Left kidney (tissue), 2 donors: ENCODE data around the gene ZNF622. TPM values are rescaled to one million over a fixed set of nuclear protein-coding genes. Genes with fewer than 3 reads are reported as not detected.
"Not testable (repeated sequence)": the region's sequence is repeated elsewhere in the genome, so short reads cannot be mapped to it uniquely, and the experiment has no call there.

ENCODE experiments used
- DNase-seq: peaks from one replicate; pipeline ENCODE4 v3.0.0-alpha.2; 2013
- polyA plus RNA-seq: library from polyadenylated mRNA; unstranded; fragments of 120-200 nt; gene quantifications from one replicate; pipeline ENCODE4 v1.2.1, GENCODE V29; 2013; ENCODE audit not compliant: insufficient read length

Gene ZNF622
- polyA plus RNA-seq, 1 donor, result 22.9 TPM

- DNase-seq, result no peak
Measured at GRCh38 chr5:16483361-16483760, 17.8 kb upstream of the ZNF622 start.

- DNase-seq, result no peak
Measured at GRCh38 chr5:16482891-16483290, 17.3 kb upstream of the ZNF622 start.

GRCh38 chr5:16480821-16481538 lies 15.4 kb upstream of the ZNF622 start:
- DNase-seq, result no peak

- DNase-seq, result no peak
Measured at GRCh38 chr5:16480144-16480543, 14.5 kb upstream of the ZNF622 start.

GRCh38 chr5:16477541-16477940 lies 11.9 kb upstream of the ZNF622 start:
- DNase-seq, result no peak

GRCh38 chr5:16476417-16476816 lies 10.8 kb upstream of the ZNF622 start:
- not testable (repeated sequence) for DNase-seq

GRCh38 chr5:16471387-16471786 lies 5.8 kb upstream of the ZNF622 start:
- no peak for DNase-seq

GRCh38 chr5:16467363-16468219 lies 2.0 kb upstream of the ZNF622 start:
- no peak for DNase-seq

GRCh38 chr5:16464664-16465543 lies 696 bp downstream of the ZNF622 start:
- no peak for DNase-seq

GRCh38 chr5:16464231-16464630 lies 1.4 kb downstream of the ZNF622 start:
- DNase-seq, result no peak

GRCh38 chr5:16461782-16462181 lies 3.8 kb downstream of the ZNF622 start:
- peak; percentile 43 for DNase-seq

GRCh38 chr5:16461026-16461425 lies 4.6 kb downstream of the ZNF622 start:
- DNase-seq, result no peak

- no peak for DNase-seq
Measured at GRCh38 chr5:16459451-16459850, 6.1 kb downstream of the ZNF622 start.

GRCh38 chr5:16457853-16458252 lies 7.7 kb downstream of the ZNF622 start:
- no peak for DNase-seq

GRCh38 chr5:16457451-16457850 lies 8.1 kb downstream of the ZNF622 start:
- DNase-seq, result no peak

- peak; percentile 72 for DNase-seq
Measured at GRCh38 chr5:16456103-16456832, 9.3 kb downstream of the ZNF622 start.

- DNase-seq, result no peak
Measured at GRCh38 chr5:16455668-16456067, 9.9 kb downstream of the ZNF622 start.

- no peak for DNase-seq
Measured at GRCh38 chr5:16454686-16455085, 10.9 kb downstream of the ZNF622 start.

- no peak for DNase-seq
Measured at GRCh38 chr5:16453609-16454008, 12.0 kb downstream of the ZNF622 start.

- no peak for DNase-seq
Measured at GRCh38 chr5:16450163-16450562, 15.4 kb downstream of the ZNF622 start.

- DNase-seq, result no peak
Measured at GRCh38 chr5:16446993-16447392, 18.6 kb downstream of the ZNF622 start.

GRCh38 chr5:16437977-16438376 lies 27.6 kb downstream of the ZNF622 start:
- DNase-seq, result no peak
